Subcutaneous adipose tissue (tissue), 4 donors: Measurements from ENCODE around the gene SLC24A1. TPM values are rescaled to one million over a fixed set of nuclear protein-coding genes. Genes with fewer than 3 reads are reported as not detected.

Source experiments
- total RNA-seq, 4 donors: library from RNA; depleted of rRNA; stranded (reverse); fragments of >200 nt; gene quantifications; one replicate each; pipeline ENCODE4 v1.1.0, GENCODE V29; 2016
- TF ChIP-seq, protein P1 (sequence below): fragments of 450-650 bp; IDR thresholded peaks from one replicate; pipeline ENCODE4 v1.5.1; 2016; ENCODE audit warnings: low read depth, mild to moderate bottlenecking, control low read depth, antibody characterized with exemption, moderate library complexity

Gene SLC24A1
- total RNA-seq, 4 donors from 2014 or later: 2.9 to 13.0 (median 9.7) TPM

- TF ChIP-seq, protein P1, sequence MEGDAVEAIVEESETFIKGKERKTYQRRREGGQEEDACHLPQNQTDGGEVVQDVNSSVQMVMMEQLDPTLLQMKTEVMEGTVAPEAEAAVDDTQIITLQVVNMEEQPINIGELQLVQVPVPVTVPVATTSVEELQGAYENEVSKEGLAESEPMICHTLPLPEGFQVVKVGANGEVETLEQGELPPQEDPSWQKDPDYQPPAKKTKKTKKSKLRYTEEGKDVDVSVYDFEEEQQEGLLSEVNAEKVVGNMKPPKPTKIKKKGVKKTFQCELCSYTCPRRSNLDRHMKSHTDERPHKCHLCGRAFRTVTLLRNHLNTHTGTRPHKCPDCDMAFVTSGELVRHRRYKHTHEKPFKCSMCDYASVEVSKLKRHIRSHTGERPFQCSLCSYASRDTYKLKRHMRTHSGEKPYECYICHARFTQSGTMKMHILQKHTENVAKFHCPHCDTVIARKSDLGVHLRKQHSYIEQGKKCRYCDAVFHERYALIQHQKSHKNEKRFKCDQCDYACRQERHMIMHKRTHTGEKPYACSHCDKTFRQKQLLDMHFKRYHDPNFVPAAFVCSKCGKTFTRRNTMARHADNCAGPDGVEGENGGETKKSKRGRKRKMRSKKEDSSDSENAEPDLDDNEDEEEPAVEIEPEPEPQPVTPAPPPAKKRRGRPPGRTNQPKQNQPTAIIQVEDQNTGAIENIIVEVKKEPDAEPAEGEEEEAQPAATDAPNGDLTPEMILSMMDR: no peak
Measured at GRCh38 chr15:65632780-65633375, 11.1 kb downstream of the SLC24A1 start.

- TF ChIP-seq, protein P1: no peak
Measured at GRCh38 chr15:65633752-65634151, 12.0 kb downstream of the SLC24A1 start.

GRCh38 chr15:65634356-65634755 lies 12.6 kb downstream of the SLC24A1 start:
- TF ChIP-seq, protein P1: no peak

- TF ChIP-seq, protein P1: no peak
Measured at GRCh38 chr15:65638109-65638508, 16.4 kb downstream of the SLC24A1 start.

- TF ChIP-seq, protein P1: no peak
Measured at GRCh38 chr15:65638681-65639089, 16.9 kb downstream of the SLC24A1 start.

DNA sequence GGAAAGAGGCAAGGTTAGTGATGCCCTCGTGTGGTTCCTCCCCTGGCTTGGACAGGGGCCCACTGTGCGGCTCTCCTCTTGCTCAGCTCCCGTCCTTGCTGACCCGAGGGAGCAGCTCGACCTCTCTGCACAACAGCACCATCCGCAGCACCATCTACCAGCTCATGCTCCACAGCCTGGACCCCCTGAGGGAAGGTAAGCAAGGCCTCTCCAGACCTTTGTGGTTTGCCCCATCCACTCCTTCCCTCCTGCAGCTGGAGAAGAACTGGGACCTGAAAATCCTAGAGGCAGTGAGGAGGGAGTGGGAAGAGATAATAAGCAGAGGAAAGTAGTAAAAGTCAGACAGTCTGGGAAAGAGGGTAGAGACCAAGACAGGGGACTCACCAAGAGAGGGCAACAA lies 17.8 kb downstream of the SLC24A1 start:
- TF ChIP-seq, protein P1: no peak

GRCh38 chr15:65641768-65642475 lies 20.2 kb downstream of the SLC24A1 start:
- TF ChIP-seq, protein P1: no peak
